RWPE2 (cell line): Measurements from ENCODE around the gene RFC2.

Source experiments
- ATAC-seq: fragments of 200-7000 bp; cut with Tn5 transposase; 3 replicates; pipeline ENCODE4 v1.9.1; 2021; ENCODE audit warnings: low read depth
- DNase-seq: peaks from one replicate; pipeline ENCODE4 v3.0.0-alpha.2; 2020; ENCODE audit warnings: low spot score
- H3K27ac ChIP-seq: fragments of 450-650 bp; 2 replicates; pipeline ENCODE4 v1.5.1; 2017; ENCODE audit warnings: mild to moderate bottlenecking; ENCODE audit not compliant: poor library complexity, severe bottlenecking
- H3K27me3 ChIP-seq: fragments of 250-450 bp; sonication (Bioruptor Pico); 2 replicates; pipeline ENCODE4 v1.5.1; 2021; ENCODE audit warnings: mild to moderate bottlenecking, moderate library complexity; ENCODE audit not compliant: insufficient read depth, poor library complexity, severe bottlenecking
- H3K36me3 ChIP-seq: fragments of 250-450 bp; sonication (Bioruptor Pico); 2 replicates; pipeline ENCODE4 v1.5.1; 2020; ENCODE audit warnings: low read depth, mild to moderate bottlenecking, moderate library complexity
- H3K4me1 ChIP-seq: fragments of 250-450 bp; sonication (Bioruptor Pico); 2 replicates; pipeline ENCODE4 v1.5.1; 2021; ENCODE audit warnings: mild to moderate bottlenecking, moderate library complexity; ENCODE audit not compliant: insufficient read depth, poor library complexity, severe bottlenecking
- H3K4me3 ChIP-seq: fragments of 250-450 bp; sonication (Bioruptor Pico); 2 replicates; pipeline ENCODE4 v1.5.1; 2021; ENCODE audit warnings: mild to moderate bottlenecking, moderate library complexity; ENCODE audit not compliant: severe bottlenecking
- H3K9me3 ChIP-seq: fragments of 250-450 bp; sonication (Bioruptor Pico); 2 replicates; pipeline ENCODE4 v1.5.1; 2021; ENCODE audit warnings: mild to moderate bottlenecking, moderate library complexity; ENCODE audit not compliant: severe bottlenecking
- CTCF ChIP-seq: fragments of 450-650 bp; IDR thresholded peaks from one replicate; pipeline ENCODE4 v1.5.1; 2017; ENCODE audit warnings: mild to moderate bottlenecking, moderate library complexity; ENCODE audit not compliant: poor library complexity, severe bottlenecking

RFC2 gene

GRCh38 chr7:74297516-74298233 lies 43.5 kb upstream of the RFC2 start:
- Histone ChIP-seq H3K27ac (no peak overlapping the region), H3K4me3 (no peak overlapping the region), H3K36me3 (no peaks in the 10 kb centered on the region), H3K27me3 (no peaks in the 10 kb centered on the region), H3K9me3 (no peaks in the 10 kb centered on the region), H3K4me1 (no peaks in the 10 kb centered on the region)
- no peak for ATAC-seq
- no peak for TF ChIP-seq CTCF
- no peak for DNase-seq

GRCh38 chr7:74294191-74294998 lies 40.2 kb upstream of the RFC2 start:
- TF ChIP-seq CTCF, result no peak
- Histone ChIP-seq H3K27ac (no peak overlapping the region), H3K27me3 (no peaks in the 10 kb centered on the region), H3K36me3 (no peaks in the 10 kb centered on the region), H3K4me1 (no peaks in the 10 kb centered on the region), H3K4me3 (no peak overlapping the region), H3K9me3 (no peaks in the 10 kb centered on the region)
- DNase-seq (no peak), ATAC-seq (no peak)

- no peaks in the 10 kb centered on the region for H3K27me3 ChIP-seq
- ATAC-seq (no peak), DNase-seq (no peak)
- no peaks in the 10 kb centered on the region for H3K4me1 ChIP-seq
- no peaks in the 10 kb centered on the region for H3K9me3 ChIP-seq
- TF ChIP-seq CTCF, result no peak
- no peak overlapping the region for H3K4me3 ChIP-seq
- no peaks in the 10 kb centered on the region for H3K36me3 ChIP-seq
- H3K27ac ChIP-seq, result no peak overlapping the region
Measured at GRCh38 chr7:74293577-74293908, 39.3 kb upstream of the RFC2 start.

- no peak overlapping the region for H3K4me3 ChIP-seq
- no peaks in the 10 kb centered on the region for H3K9me3 ChIP-seq
- no peak for ATAC-seq
- H3K4me1 ChIP-seq, result no peaks in the 10 kb centered on the region
- no peak for DNase-seq
- no peaks in the 10 kb centered on the region for H3K27me3 ChIP-seq
- no peak for TF ChIP-seq CTCF
- H3K27ac ChIP-seq, result no peak overlapping the region
- no peaks in the 10 kb centered on the region for H3K36me3 ChIP-seq
Measured at GRCh38 chr7:74292757-74293576, 38.8 kb upstream of the RFC2 start.
